22Rv1 (cell line): ENCODE data around the gene ASTN2.

Experiments
- H3K27ac ChIP-seq: fragments of 450-650 bp; 2 replicates; pipeline ENCODE4 v1.5.1; 2017
- CTCF ChIP-seq: fragments of 450-650 bp; IDR thresholded peaks from 2 replicates; pipeline ENCODE4 v1.5.1; 2017; ENCODE audit warnings: mild to moderate bottlenecking
- ZFX ChIP-seq: fragments of 450-650 bp; IDR thresholded peaks from 2 replicates; pipeline ENCODE4 v1.6.1; 2017; ENCODE audit warnings: antibody characterized with exemption, borderline replicate concordance

Gene ASTN2

DNA sequence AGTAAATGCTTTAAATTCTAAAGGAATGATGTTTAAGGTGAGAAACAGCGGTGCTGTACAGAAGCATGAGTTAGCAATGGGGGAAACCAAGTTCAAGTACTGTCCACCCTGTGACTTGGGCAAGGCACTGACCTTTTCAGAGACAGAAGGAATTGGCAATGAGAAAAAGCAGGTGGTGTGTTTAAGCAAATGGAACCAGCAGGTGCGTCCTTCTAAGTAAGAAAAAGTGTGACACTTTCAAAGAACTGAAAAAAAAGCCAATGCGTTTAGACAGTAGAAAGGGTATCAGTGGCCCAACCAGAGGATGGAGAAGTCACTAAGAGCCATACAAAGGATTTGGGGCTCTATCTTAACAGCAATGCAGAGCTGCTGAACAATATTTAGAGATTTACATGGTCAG, 1010.6 kb downstream of the ASTN2 start:
- no peak for TF ChIP-seq CTCF
- TF ChIP-seq ZFX, result no peak
- H3K27ac ChIP-seq, result no peak overlapping the region

GRCh38 chr9:116403171-116403570, 1011.7 kb downstream of the ASTN2 start:
- TF ChIP-seq ZFX (no peak), CTCF (no peak)
- no peak overlapping the region for H3K27ac ChIP-seq

DNA sequence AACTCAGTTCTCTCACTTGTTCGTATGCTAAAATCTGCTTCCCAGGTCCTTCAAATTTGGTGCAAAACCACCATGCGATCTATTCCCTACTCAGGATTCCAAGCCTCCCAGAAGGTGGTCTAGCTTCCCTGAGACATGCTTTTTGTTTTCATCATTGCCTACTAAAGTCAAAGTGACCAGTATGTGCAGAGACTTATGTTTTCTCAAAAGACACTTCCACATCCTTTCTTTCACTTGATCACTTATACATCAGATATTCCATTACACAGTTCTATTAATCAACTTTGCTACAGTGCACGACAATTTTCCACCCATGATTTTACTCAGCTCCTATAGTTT, 1019.2 kb downstream of the ASTN2 start:
- no peak overlapping the region for H3K27ac ChIP-seq
- TF ChIP-seq ZFX (no peak), CTCF (no peak)

- no peak overlapping the region for H3K27ac ChIP-seq
- TF ChIP-seq ZFX (no peak), CTCF (no peak)
These were observed 1019.8 kb downstream of the ASTN2 start for GRCh38 chr9:116394894-116395698.

- TF ChIP-seq CTCF, result no peak
- no peak for TF ChIP-seq ZFX
- no peak overlapping the region for H3K27ac ChIP-seq
These were observed 1020.8 kb downstream of the ASTN2 start for GRCh38 chr9:116394070-116394469.

DNA sequence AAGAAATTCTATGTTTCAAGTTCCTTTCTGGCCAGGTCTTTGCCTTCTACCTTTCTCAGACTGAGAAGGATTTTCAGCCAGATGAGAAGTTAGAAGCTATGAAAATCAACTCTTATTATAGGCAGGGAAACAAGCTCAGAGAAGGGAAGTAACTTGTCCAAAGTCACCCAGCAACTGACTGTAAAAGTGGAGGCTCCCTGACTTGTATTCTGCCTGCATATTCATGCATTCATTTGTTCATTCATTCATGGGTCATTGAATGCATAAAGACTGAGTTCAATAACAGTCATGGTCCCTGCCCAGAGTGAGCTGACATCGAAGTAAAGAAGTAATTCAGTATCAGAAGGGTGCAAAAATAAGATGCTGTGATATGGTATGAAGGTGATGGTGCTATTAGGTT, 1021.7 kb downstream of the ASTN2 start:
- TF ChIP-seq ZFX (no peak), CTCF (no peak)
- H3K27ac ChIP-seq, result no peak overlapping the region

DNA sequence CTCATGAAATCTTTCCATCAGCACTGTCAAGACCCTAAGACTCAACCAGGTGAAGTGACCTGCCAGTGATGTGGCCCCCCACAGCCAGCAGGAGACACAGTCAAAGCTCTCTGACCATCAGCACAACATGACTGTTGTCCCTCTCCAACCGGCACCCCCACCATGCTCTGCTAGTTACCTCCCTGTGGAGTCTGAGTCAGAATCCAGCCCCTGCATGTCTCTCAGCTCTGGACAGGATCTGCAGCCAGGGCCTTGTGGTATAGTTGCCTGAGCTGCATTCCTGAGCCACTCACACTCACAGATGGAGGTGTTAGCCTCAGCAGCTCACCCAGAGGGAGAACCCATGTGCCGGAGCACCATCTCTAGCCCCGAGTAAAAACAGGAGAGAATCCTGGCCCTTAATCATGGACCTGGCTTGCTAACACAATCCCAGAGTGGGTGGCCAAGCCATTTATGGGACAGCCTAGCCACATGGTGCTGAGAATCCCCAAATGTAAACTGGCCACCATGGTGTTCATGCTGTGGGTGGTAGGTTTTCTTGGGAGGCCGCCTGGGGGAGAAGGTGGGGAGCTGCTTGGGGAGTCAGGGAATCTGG, 1023.5 kb downstream of the ASTN2 start:
- TF ChIP-seq CTCF, result no peak
- TF ChIP-seq ZFX, result no peak
- no peak overlapping the region for H3K27ac ChIP-seq
